Endothelial cell of umbilical vein (primary cell): Measurements from ENCODE around the gene PRXL2B.

Source experiments
- EZH2 ChIP-seq: IDR thresholded peaks from 2 replicates; pipeline ENCODE4 v1.6.1; 2012; ENCODE audit warnings: borderline replicate concordance, low read depth, mild to moderate bottlenecking, moderate library complexity, low read length, inconsistent platforms; ENCODE audit not compliant: severe bottlenecking
- POLR2A ChIP-seq: IDR thresholded peaks from 2 replicates; pipeline ENCODE4 v1.6.1; 2012; ENCODE audit warnings: low read depth, mild to moderate bottlenecking, control low read depth, low read length
- POLR2AphosphoS5 ChIP-seq: IDR thresholded peaks from 2 replicates; pipeline ENCODE4 v1.6.1; 2012; ENCODE audit warnings: low read depth, mild to moderate bottlenecking, control low read depth, low read length, moderate library complexity; ENCODE audit not compliant: insufficient read depth
- TF ChIP-seq, protein P1 (sequence below), 2 donors: IDR thresholded peaks; 1 replicate in 1 of 2; 2 replicates in 1 of 2; pipeline ENCODE4 v1.5.1; 2011; ENCODE audit warnings: low read length in 2 of 2, mild to moderate bottlenecking in 2 of 2, moderate library complexity in 2 of 2, control low read depth in 1 of 2, inconsistent platforms in 1 of 2, low read depth in 1 of 2; ENCODE audit not compliant: insufficient read depth in 1 of 2; ENCODE audit errors: extremely low read depth in 1 of 2

DNA sequence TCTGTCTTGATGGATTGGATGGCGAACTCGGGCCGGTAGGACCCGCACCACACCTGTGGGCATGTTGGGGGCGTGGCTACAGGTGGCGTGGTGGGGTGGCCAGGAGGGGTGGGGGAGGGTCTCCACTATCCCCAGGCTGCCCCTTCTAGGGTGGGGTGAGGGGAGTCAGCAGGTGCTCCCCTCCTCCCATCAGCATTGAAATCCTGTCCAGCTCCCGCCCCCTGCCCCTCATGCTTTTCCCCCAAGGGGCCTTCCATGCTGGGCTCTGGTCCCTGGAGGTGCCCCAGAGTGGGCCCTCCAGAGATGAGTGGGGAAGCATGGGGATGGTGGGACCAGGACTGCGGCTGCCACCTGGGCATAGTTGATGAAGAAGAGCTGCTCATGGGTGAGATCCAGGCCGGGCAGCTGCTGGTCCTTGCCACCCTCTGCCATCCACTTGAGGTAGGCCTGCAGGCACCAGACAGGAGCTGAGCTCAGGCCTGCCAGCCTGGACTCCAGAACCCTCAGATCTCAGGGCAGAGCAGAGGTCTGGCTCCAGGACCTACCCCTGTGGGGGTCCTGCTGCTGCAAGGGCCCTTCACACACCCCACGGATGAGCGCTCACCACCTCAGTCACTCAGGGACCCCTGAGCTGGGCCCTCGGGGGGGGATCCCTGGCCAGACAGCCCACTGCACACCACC lies 5.1 kb downstream of the PRXL2B start:
- TF ChIP-seq, protein P1, sequence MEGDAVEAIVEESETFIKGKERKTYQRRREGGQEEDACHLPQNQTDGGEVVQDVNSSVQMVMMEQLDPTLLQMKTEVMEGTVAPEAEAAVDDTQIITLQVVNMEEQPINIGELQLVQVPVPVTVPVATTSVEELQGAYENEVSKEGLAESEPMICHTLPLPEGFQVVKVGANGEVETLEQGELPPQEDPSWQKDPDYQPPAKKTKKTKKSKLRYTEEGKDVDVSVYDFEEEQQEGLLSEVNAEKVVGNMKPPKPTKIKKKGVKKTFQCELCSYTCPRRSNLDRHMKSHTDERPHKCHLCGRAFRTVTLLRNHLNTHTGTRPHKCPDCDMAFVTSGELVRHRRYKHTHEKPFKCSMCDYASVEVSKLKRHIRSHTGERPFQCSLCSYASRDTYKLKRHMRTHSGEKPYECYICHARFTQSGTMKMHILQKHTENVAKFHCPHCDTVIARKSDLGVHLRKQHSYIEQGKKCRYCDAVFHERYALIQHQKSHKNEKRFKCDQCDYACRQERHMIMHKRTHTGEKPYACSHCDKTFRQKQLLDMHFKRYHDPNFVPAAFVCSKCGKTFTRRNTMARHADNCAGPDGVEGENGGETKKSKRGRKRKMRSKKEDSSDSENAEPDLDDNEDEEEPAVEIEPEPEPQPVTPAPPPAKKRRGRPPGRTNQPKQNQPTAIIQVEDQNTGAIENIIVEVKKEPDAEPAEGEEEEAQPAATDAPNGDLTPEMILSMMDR (IDR thresholded peaks at IDR 0.05; ENCODE audit: extremely low read depth in 1 of 2, insufficient read depth in 1 of 2, low read depth in 1 of 2, low read length in 2 of 2) = no peak
- TF ChIP-seq POLR2A = no peak
- no peak for TF ChIP-seq EZH2
- no peak for TF ChIP-seq POLR2AphosphoS5
